ENCODE measurements around the gene SUSD1.

GRCh38 chr9:111997831-111998230, 177.3 kb downstream of the SUSD1 start:
- no peak for TF ChIP-seq EZH2 (IDR thresholded peaks at IDR 0.05; ENCODE audit: borderline replicate concordance)
- TF ChIP-seq CTCF (IDR thresholded peaks at IDR 0.05; ENCODE audit: poor library complexity) = no peak
- TF ChIP-seq EZH2phosphoT487 (IDR thresholded peaks at IDR 0.05; ENCODE audit: low read depth, severe bottlenecking, unreplicated experiment) = no peak
